Activated T-cell treated with anti-CD3 and anti-CD28 coated beads for 4 hours (primary cell): Measurements from ENCODE around the gene TARBP2.
A peak's percentile ranks its signal among the peaks of the same experiment; 100 is the strongest.

Experiments
- DNase-seq: peaks from one replicate; pipeline ENCODE4 v3.0.0-alpha.2; 2020

TARBP2 gene, protein sequence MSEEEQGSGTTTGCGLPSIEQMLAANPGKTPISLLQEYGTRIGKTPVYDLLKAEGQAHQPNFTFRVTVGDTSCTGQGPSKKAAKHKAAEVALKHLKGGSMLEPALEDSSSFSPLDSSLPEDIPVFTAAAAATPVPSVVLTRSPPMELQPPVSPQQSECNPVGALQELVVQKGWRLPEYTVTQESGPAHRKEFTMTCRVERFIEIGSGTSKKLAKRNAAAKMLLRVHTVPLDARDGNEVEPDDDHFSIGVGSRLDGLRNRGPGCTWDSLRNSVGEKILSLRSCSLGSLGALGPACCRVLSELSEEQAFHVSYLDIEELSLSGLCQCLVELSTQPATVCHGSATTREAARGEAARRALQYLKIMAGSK

GRCh38 chr12:53500776-53501614, at the start of gene TARBP2:
Gene TARBP2 (plus strand): TSS chr12:53501283. CDS start chr12:53501409, 126 bp downstream.
- DNase-seq: peak; percentile 98

GRCh38 chr12:53451661-53452158, 49.4 kb upstream of the TARBP2 start, which contains the start of gene PCBP2:
Gene PCBP2 (plus strand): TSS chr12:53452102. CDS start chr12:53454801, 2,699 bp downstream.
- peak; percentile 91 for DNase-seq

DNA sequence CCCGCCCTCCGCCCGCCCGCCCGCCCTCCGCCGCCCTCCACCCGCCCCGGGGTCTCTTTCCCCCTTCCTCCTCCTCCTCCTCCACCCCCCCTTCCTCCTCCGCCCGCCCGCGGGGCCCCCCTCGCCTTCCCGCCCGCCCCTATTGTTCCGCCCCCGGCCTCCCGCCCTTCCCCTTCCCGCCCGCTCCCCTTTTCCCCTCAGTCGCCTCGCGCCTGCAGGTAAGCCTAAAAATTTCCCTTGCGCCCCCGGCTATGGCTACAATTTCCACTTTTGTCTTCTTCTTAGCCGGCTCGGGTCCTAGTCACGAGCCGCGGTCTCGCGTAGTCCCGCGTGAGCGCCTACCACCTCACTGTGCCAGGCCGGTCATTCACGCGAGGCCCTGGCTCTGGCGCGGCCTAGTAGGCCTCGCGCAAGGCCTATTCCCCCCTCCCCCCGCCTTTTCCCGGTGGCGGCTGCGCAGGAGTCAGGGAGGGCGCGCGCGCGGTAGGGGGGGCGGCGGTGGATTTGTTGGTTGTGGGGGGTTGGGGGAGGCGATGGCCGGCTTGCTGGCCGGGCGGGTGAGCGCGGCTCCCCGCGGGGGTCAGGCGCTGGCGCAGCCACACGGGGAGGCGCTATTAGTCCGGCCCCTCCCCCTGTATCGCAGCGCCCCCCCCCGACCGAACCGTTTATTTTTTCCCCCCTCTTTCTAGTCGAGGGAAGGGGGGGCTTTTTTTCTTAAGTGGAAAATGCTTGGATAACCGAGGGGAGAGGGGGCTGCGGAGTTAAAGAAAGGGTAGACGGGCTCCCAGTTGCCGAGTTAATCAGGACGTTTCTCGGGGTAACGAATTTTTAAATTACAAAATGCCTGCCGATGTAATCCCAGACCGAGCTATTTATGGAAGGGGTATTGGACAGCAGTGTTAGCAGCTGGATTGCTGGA, 48.7 kb upstream of the TARBP2 start:
- DNase-seq: peak; percentile 71

DNA sequence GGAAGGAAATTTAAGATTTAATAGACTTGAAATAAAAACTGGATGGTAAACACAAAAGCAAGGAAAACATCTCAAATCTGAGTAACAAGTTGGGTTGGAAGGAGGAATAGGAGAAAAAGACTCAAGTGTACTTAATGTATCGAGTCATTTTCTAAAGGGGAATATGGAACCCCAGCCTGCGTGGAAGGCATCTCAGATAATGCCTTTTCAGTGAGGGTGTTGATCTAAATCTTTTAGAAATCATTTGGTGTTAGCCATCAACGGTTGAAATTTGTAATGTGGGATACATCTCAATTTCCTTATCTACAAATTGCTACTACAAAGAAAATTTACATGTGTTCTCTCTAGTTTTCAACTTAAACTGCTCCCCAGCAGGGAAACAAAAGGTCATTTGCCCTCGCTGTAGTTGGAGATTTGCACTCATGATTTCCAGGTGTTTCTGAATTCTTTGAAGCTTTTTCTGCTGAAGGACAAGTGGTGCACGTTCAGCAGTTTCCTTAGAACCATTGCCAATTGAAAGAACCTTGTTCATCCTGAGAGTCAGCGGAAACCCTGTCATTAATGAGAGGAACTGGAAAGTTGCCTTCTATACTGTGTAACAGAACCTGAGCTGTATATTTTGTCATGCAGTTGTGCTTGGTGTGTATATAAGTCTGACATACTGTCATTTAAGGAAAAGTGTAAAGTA, 47.0 kb upstream of the TARBP2 start:
- no peak for DNase-seq

DNA sequence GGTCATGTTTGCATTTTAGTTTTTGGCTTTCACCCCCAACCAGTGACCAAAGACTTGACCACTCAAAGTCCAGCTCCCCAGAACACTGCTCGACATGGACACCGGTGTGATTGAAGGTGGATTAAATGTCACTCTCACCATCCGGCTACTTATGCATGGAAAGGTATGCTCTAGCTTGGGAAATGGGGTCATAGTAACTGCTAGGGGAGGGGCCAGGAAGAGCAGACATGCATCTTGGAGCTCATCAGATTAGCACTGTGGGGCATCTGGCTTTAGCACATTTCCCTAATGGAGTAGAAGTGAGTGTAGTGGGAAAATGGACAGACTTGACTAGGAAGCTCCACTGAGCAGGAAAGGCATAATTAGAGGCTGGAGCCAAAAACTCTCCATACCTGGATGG, 46.4 kb upstream of the TARBP2 start:
- DNase-seq: no peak

GRCh38 chr12:53456654-53457366, 44.3 kb upstream of the TARBP2 start:
- DNase-seq: no peak

GRCh38 chr12:53459097-53459496, 42.0 kb upstream of the TARBP2 start:
- DNase-seq: no peak

DNA sequence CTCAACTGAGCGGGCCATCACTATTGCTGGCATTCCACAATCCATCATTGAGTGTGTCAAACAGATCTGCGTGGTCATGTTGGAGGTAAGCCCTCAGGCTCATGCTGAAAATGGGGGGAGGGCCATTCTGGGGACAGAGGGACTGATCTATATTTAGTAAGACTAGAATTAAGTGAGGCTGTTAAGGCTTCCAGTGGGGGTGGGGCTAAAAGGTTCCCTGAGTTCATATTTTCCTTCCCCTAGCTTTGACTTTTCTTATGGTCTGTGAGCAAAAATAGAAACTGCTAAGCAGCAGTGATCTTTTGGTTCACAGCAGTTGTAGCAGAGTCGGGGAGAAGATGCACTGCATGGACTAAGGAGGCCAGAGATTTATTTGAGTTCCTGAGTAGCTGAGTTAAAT, 40.0 kb upstream of the TARBP2 start:
- no peak for DNase-seq

- DNase-seq: no peak
Measured at GRCh38 chr12:53461591-53461990, 39.5 kb upstream of the TARBP2 start.

GRCh38 chr12:53462935-53463334, 38.1 kb upstream of the TARBP2 start:
- DNase-seq: no peak

GRCh38 chr12:53463802-53464560, 37.1 kb upstream of the TARBP2 start:
- no peak for DNase-seq

- no peak for DNase-seq
Measured at GRCh38 chr12:53464685-53465418, 36.2 kb upstream of the TARBP2 start.

DNA sequence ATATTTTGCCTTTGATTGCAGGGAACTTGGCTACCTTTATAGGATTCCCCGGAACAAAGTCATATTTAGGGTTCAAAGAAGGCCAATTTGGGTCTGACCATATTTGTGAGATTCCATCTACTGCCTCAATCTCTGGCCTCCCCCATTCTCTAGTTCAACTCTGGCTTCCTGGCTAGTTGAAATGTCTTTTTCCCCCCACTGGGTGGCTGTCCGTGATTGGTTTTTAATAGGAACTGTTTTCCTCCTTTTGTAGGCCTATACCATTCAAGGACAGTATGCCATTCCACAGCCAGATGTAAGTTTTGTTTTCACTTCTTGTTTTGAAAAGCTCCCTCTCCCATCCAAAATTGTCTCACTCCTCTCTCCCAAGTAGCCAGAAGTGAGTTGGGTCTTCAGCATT, 35.4 kb upstream of the TARBP2 start:
- no peak for DNase-seq

GRCh38 chr12:53466640-53467039, 34.4 kb upstream of the TARBP2 start:
- DNase-seq: no peak

DNA sequence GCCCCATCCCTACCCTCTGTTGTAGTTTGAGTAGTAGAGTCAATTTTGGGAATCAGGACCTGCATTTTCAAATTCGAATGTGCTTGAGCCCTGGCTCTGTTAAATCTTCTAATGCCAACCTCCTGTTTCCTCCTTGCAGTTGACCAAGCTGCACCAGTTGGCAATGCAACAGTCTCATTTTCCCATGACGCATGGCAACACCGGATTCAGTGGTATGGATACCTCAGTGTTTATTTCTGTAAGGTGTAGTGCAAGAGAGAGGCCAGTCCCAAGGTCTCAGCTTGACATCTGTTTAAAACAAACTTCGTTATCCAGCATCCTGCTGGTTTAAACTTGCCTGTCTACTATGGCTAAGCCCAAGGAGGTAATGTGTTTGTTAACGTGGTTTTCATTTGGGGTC, 34.0 kb upstream of the TARBP2 start:
- no peak for DNase-seq

DNA sequence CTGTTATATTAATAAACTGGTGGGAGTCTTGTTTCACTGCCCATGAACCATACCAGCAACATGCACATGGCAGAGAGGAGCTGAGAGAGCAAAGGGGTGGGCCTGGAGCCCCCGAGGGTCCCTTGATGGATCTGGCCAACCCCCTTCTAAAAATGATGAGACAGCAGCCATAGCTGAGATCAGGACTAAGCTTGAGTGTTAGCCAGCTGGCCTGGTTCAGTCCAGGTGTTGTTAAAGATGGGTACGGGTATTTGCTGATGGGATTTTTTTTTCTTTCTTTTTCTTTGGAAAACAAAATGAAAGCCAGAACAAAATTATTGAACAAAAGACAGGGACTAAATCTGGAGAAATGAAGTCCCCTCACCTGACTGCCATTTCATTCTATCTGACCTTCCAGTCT, 33.2 kb upstream of the TARBP2 start:
- DNase-seq: no peak

GRCh38 chr12:53468282-53468681, 32.8 kb upstream of the TARBP2 start:
- no peak for DNase-seq

DNA sequence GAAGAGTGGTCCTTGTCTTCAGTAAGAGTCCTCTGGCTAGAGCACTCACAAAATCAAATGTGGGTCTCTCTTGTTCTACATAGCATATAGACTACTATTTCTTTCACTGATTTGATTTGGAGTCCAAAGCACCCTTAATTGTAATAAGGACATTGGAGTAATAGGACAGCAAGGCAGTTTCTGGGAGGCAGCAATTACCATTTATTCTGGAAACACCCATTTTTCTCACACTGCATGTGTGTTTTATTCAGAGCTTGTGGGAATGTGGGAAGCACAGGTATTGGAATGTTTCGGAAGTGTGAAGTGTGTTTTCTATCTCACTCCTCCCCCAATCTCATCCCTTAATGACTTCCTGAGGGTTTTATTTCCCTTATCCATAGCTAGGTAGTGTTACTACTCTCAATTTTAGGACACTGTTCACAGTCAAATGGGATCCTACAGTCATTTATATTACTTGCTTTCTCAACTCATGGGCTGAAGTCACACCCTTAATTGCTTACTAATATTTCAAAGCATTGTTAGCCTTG, 29.0 kb upstream of the TARBP2 start:
- DNase-seq: no peak

GRCh38 chr12:53474077-53474476, 27.0 kb upstream of the TARBP2 start:
- no peak for DNase-seq

DNA sequence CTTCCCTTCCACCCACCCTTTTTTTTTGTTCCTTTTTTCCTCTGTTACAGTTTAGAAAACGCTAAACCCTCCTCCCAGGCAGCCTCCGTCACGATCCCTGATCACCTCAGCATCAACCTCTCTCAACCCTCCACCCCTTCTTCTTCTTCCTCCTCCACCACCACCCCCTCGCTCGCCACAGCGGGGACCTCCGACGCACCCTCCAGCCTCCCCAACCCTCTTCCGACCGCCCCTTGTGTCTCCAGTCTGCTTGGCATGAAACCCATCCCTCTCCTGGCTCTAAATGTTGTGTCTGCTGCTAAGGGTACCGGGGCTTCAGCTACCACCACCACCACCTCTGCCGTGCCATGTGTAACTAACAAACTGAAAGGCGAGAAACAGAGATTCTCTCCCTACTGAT, 26.3 kb upstream of the TARBP2 start:
- DNase-seq: no peak
